Measurements from ENCODE around the gene SNX1.
"Not testable (repeated sequence)": the region's sequence is repeated elsewhere in the genome, so short reads cannot be mapped to it uniquely, and the experiment has no call there.

DNA sequence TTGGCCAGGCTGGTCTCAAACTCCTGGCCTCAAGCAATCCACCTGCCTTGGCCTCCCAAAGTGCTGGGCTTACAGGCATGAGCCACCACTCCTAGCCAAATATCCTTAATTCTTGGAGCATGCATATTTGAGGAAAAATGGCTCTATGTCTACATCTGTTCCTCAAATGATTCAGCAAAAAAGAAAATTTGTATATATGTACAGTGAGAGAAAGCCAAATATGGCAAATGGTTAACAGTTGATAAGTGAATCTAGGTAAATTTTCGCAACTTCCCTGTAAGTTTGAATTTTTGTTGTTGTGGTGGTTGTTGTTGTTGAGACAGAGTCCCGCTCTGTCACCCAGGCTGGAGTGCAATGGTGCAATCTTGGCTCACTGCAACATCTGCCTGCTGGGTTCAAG lies 36.7 kb upstream of the SNX1 start:
- TF ChIP-seq CTCF (IDR thresholded peaks at IDR 0.05; ENCODE audit: insufficient read depth, low read depth, low read length); EZH2 (IDR thresholded peaks at IDR 0.05; ENCODE audit: insufficient read depth, low read length): not testable (repeated sequence)

Data from astrocyte (in vitro differentiated cells and primary cell).